Measurements from ENCODE around the gene PAK4.
"Not testable (repeated sequence)": the region's sequence is repeated elsewhere in the genome, so short reads cannot be mapped to it uniquely, and the experiment has no call there.

Gene PAK4

DNA sequence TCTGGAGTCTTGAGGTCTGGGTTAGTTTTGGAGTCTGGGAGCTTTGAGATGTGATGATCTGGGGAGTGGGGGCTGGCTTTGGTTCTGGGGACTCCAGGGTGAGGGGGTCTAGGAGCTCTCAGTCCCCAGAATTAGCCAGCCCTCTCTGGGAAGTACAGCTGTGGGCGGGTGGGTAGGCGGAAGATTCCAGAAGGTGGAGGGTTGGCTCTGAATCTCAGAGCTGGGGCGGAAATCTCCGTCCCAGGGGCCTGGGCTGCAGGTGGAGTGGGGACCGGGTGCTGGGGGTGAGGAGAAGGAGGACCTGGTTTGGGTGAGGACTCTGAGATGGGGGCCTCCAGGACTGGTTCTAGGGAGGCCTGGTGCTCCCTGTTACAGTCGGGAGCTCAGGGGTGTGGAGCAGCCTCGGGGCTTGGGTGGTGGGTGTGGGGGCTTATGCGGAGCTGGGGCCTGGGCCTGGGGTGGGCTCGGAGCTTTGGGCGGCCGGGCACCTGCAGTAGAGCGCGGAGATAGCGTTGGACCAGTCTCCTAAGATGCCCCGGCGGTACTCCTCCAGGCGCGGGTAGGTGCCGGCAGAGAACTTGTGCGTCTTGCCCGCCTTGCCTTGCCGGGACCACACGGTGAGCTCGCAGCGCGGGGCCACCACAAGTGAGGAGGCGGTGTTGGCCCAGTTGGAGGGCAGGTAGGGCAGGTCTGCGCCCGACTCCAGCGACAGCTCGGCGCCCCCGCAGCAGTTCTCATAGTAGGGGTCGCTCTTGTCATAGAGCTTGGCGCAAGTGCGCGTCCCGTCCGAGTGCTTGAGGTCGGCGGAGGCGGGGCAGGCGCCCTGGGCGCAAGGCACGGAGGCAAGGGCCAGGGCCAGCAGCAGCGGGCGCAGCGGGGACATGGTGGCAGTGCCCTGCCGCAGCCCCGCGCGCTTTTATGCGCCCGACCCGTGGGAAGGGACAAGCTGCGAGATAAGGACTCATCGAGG is 78.1 kb downstream of the PAK4 start, which contains the start of gene SYCN:
SYCN (minus strand) TSS at position 892 of the 970 bp plus-strand sequence; CDS start at position 883, 9 bp downstream.
- DNase-seq (ENCODE audit: low spot score in 2 of 2) (no peak), ATAC-seq (no peak)
- Mint-ChIP-seq H3K4me1 (no peaks in the 10 kb centered on the region), H3K9me3 (no peaks in the 10 kb centered on the region), H3K27ac (no peak within 1 kb of the TSS), H3K4me3 (no peak within 1 kb of the TSS), H3K36me3 (no peaks in the 10 kb centered on the region)

GRCh38 chr19:39205449-39205764 is 79.8 kb downstream of the PAK4 start:
- Mint-ChIP-seq H3K4me3 (no peak overlapping the region), H3K4me1 (no peaks in the 10 kb centered on the region), H3K27ac (no peak overlapping the region), H3K36me3 (no peaks in the 10 kb centered on the region), H3K9me3 (no peaks in the 10 kb centered on the region)
- no peak for ATAC-seq
- DNase-seq (ENCODE audit: low spot score in 2 of 2), result no peak

- Mint-ChIP-seq H3K27ac (no peak overlapping the region), H3K4me3 (no peak overlapping the region), H3K4me1 (no peaks in the 10 kb centered on the region), H3K36me3 (no peaks in the 10 kb centered on the region), H3K9me3 (no peaks in the 10 kb centered on the region)
- ATAC-seq (no peak), DNase-seq (ENCODE audit: low spot score in 2 of 2) (no peak)
These were observed 80.5 kb downstream of the PAK4 start for GRCh38 chr19:39206122-39206521.

- Mint-ChIP-seq H3K36me3 (no peaks in the 10 kb centered on the region), H3K4me1 (no peaks in the 10 kb centered on the region), H3K9me3 (no peaks in the 10 kb centered on the region), H3K27ac (no peak overlapping the region), H3K4me3 (no peak overlapping the region)
- ATAC-seq (no peak), DNase-seq (ENCODE audit: low spot score in 2 of 2) (no peak)
These were observed 81.8 kb downstream of the PAK4 start for GRCh38 chr19:39207293-39207836.

GRCh38 chr19:39208175-39208795 is 82.7 kb downstream of the PAK4 start:
- DNase-seq (ENCODE audit: low spot score in 2 of 2) (no peak), ATAC-seq (no peak)
- no peaks in the 10 kb centered on the region for H3K9me3 Mint-ChIP-seq
- H3K4me1 Mint-ChIP-seq, result no peaks in the 10 kb centered on the region
- no peaks in the 10 kb centered on the region for H3K36me3 Mint-ChIP-seq
- no peak overlapping the region for H3K4me3 Mint-ChIP-seq
- no peak overlapping the region for H3K27ac Mint-ChIP-seq

- Mint-ChIP-seq H3K27ac (no peak overlapping the region), H3K9me3 (no peaks in the 10 kb centered on the region), H3K4me3 (no peak overlapping the region), H3K36me3 (no peaks in the 10 kb centered on the region), H3K4me1 (no peaks in the 10 kb centered on the region)
- no peak for DNase-seq (ENCODE audit: low spot score in 2 of 2)
- no peak for ATAC-seq
These were observed 83.6 kb downstream of the PAK4 start for GRCh38 chr19:39209196-39209595.

- no peak for ATAC-seq
- no peak for DNase-seq (ENCODE audit: low spot score in 2 of 2)
- Mint-ChIP-seq H3K4me1 (no peaks in the 10 kb centered on the region), H3K4me3 (no peak overlapping the region), H3K9me3 (no peaks in the 10 kb centered on the region), H3K27ac (no peak overlapping the region), H3K36me3 (no peaks in the 10 kb centered on the region)
These were observed 86.3 kb downstream of the PAK4 start for GRCh38 chr19:39211731-39212374.

GRCh38 chr19:39212375-39212742 is 86.8 kb downstream of the PAK4 start:
- DNase-seq (ENCODE audit: low spot score in 2 of 2), result peak; percentile 56 to 79
- Mint-ChIP-seq H3K9me3 (no peaks in the 10 kb centered on the region), H3K4me1 (peaks cover 5% of the 10 kb centered on the region), H3K27ac (no peak overlapping the region), H3K4me3 (no peak overlapping the region), H3K36me3 (no peaks in the 10 kb centered on the region)
- peak; percentile 94 for ATAC-seq

DNA sequence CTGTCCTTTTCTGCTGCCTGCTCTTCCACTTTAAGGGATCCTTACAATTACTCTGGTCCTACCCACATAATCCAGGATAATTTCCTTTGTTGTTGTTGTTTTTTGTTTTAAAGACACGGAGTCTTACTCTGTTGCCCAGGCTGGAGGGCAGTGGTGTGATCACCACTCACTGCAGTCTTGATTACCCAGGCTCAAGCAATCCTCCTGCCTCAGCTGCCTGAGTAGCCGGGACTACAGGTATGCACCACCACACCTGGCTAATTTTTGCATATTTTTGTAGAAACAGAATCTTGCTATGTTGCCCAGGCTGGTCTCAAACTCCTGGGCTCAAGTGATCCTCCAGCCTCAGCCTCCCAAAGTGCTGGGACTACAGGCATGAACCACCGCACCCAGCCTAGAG is 89.7 kb downstream of the PAK4 start:
- H3K9me3 Mint-ChIP-seq; ATAC-seq; H3K27ac Mint-ChIP-seq; DNase-seq (ENCODE audit: low spot score in 2 of 2); H3K36me3 Mint-ChIP-seq; H3K4me3 Mint-ChIP-seq; H3K4me1 Mint-ChIP-seq: not testable (repeated sequence)

DNA sequence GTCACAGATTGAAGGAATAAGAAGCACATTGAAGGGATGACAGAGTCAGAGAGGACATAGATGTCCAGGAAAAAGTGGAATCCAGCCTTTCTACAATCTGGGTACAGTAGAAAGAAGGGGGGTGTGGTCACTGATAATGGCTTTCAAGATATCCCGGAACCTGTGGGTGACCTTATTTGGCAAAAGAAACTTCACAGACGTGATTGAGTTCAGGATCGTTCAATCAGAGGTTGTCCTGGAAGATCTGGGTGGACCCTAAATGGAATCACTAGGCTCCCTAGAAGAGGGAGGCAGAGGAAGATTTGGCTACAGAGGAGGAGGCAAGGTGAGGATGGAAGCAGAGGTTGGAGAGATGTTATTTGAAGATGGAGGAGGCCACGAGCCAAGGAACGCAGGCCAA is 91.5 kb downstream of the PAK4 start:
- H3K27ac Mint-ChIP-seq, result no peak overlapping the region
- no peak for DNase-seq (ENCODE audit: low spot score in 2 of 2)
- peaks cover 10% of the 10 kb centered on the region for H3K4me1 Mint-ChIP-seq
- no peak overlapping the region for H3K4me3 Mint-ChIP-seq
- no peaks in the 10 kb centered on the region for H3K9me3 Mint-ChIP-seq
- no peak for ATAC-seq
- H3K36me3 Mint-ChIP-seq, result no peaks in the 10 kb centered on the region

DNA sequence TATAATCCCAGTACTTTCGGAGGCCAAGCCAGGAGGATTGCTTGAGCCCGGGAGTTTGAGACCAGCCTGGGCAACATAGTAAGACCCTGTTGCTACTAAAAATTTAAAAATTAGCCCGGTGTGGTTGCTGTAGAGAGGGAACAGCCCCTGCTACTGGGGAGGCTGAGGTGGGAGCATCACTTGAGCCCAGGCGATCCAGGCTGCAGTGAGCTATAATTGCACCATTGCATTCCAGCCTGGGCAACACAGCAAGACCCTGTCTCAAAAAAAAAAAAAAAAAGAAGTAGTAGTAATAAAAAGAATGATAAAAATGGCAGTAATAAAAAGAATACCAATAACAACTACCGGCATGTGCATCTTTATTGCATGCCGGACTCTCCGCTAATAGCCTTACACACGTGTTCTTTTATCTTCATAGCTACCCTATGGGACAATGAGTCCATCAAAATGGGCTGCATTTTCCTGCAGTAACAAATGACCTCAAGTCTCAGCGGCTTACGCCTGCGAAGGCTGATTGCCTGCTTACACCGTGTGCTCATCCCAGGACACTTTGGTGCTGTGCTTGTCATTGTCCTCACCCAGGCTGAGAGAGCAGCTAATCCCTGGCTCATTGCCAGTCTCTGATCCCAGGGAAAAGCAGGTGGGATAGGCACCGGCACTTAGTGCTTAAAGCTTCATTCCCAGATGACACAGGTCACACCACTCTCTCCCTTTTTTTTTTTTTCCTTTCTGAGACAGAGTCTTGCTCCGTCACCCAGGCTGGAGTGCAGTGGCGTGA is 92.8 kb downstream of the PAK4 start:
- Mint-ChIP-seq H3K36me3 (no peaks in the 10 kb centered on the region), H3K9me3 (no peaks in the 10 kb centered on the region), H3K4me3 (no peak overlapping the region), H3K27ac (no peak overlapping the region), H3K4me1 (peaks cover 13% of the 10 kb centered on the region)
- DNase-seq (ENCODE audit: low spot score in 2 of 2) (no peak), ATAC-seq (no peak)

GRCh38 chr19:39219108-39219507 is 93.5 kb downstream of the PAK4 start:
- not testable (repeated sequence) for ATAC-seq; DNase-seq (ENCODE audit: low spot score in 2 of 2); H3K4me3 Mint-ChIP-seq; H3K9me3 Mint-ChIP-seq; H3K27ac Mint-ChIP-seq; H3K36me3 Mint-ChIP-seq
- peaks cover 13% of the 10 kb centered on the region for H3K4me1 Mint-ChIP-seq

DNA sequence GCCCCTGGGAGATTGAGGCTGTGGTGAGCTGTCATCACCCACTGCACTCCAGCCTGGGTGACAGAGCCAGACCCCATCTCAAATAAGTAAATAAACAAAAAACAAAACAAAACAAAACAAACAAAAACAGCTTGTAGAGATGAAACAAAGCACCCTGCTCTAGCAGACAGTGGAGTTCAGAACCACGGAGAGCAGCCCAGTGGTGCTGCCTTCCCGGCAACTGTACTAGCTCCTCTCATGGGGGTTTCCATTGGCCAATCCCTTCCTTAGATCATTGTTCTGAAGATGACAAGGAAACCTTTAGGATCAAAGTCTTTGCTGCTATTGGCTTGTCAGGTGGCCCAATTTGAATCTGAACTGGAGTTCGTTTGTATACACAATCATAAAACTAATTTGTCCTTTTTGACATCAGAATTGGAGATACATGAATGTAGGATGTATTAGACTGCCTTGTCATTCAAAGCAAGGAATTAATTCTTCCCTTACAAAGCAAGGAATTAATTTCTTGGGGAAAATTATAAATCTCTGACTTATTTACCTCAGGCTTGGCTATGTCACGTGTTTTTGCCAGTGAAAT is 98.2 kb downstream of the PAK4 start:
- DNase-seq (ENCODE audit: low spot score in 2 of 2) (no peak), ATAC-seq (no peak)
- Mint-ChIP-seq H3K36me3 (no peaks in the 10 kb centered on the region), H3K4me3 (no peak overlapping the region), H3K9me3 (no peaks in the 10 kb centered on the region), H3K27ac (no peak overlapping the region), H3K4me1 (peaks cover 7% of the 10 kb centered on the region)

DNA sequence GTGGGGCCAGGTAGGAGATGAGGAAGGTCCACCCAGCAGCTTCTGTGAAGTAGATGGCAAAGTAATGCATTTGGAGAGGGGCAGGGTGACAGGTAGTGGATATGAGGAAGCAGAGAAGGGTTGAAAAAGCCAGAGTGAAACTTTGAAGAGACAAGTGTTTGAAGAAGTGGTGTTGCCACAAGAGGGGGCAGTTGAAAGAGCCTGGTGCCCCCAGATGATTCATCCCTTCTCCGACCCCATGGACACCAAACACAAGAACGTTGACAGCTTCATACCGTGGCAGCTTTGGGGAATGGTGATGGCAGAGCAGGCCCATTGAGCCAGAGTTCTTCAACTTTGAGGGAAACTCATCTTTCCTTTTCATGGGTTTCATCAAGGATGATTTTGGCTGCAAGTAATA is 99.3 kb downstream of the PAK4 start:
- Mint-ChIP-seq H3K4me3 (no peak overlapping the region), H3K9me3 (no peaks in the 10 kb centered on the region), H3K36me3 (no peaks in the 10 kb centered on the region), H3K27ac (no peak overlapping the region), H3K4me1 (peaks cover 7% of the 10 kb centered on the region)
- DNase-seq (ENCODE audit: low spot score in 2 of 2) (no peak), ATAC-seq (no peak)

Measured in stimulated activated effector memory CD8-positive, alpha-beta T cell treated with anti-CD3 and anti-CD28 coated beads, Interleukin-12 subunit alpha, Interleukin-12 subunit beta, amount 100 ng/mL, for 72 hours (primary cell).